Measurements from ENCODE around the gene FHAD1. TPM values are rescaled to one million over a fixed set of nuclear protein-coding genes. Genes with fewer than 3 reads are reported as not detected.

Gene FHAD1
- total and polyA plus RNA-seq, 10 of the 15 experiments (the other 5 are each of a cell fraction or from before 2014, with no cell fraction given) = 0.09 to 1.0 (median 0.32) TPM; not detected in 2

DNA sequence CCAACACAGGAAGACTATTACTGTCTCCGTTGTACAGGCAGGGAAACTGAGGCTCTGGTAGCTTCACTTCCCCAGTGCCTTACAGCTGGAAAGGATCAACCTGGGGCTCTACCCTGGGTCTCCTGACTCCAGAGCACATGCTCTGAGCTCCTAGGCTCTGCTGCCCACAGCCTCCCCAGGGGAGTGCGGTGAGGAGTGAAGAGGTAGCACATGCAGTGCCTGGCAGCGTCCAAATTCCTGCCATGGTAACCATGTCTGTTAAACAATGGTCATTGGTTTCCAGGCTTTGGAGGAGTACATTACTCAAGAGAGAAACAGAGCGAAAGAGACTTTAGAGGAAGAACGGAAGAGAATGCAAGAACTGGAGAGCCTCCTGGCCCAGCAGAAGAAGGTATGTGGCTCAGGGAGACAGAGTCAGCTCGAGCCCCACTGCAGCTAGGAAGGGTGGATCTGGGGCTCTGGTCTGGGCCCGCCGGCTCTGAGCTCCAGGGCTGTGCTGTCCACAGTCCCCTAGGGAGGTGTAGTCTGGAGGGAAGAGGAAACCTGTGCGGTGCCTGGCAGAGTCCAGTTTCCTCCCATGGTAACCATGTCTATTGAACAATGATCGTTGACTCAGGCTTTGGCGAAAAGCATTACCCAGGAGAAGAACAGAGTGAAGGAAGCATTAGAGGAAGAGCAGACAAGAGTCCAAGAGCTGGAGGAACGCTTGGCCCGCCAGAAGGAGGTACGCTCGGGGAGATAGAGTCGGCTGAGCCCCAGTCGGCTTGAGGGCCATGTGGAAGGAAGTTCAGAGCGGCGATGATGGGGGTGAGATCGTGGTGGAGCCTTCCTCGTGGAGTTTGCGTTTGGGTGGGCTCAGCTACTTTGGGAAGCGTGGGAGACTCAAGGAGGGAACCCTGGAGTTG is 98.0 kb downstream of the FHAD1 start (continued):
- no peak for TF ChIP-seq WRNIP1 (IDR thresholded peaks at IDR 0.05; ENCODE audit: borderline replicate concordance, low read depth, low read length)
- TF ChIP-seq, protein P1, sequence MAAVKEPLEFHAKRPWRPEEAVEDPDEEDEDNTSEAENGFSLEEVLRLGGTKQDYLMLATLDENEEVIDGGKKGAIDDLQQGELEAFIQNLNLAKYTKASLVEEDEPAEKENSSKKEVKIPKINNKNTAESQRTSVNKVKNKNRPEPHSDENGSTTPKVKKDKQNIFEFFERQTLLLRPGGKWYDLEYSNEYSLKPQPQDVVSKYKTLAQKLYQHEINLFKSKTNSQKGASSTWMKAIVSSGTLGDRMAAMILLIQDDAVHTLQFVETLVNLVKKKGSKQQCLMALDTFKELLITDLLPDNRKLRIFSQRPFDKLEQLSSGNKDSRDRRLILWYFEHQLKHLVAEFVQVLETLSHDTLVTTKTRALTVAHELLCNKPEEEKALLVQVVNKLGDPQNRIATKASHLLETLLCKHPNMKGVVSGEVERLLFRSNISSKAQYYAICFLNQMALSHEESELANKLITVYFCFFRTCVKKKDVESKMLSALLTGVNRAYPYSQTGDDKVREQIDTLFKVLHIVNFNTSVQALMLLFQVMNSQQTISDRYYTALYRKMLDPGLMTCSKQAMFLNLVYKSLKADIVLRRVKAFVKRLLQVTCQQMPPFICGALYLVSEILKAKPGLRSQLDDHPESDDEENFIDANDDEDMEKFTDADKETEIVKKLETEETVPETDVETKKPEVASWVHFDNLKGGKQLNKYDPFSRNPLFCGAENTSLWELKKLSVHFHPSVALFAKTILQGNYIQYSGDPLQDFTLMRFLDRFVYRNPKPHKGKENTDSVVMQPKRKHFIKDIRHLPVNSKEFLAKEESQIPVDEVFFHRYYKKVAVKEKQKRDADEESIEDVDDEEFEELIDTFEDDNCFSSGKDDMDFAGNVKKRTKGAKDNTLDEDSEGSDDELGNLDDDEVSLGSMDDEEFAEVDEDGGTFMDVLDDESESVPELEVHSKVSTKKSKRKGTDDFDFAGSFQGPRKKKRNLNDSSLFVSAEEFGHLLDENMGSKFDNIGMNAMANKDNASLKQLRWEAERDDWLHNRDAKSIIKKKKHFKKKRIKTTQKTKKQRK (IDR thresholded peaks at IDR 0.05; ENCODE audit: low read depth, low read length) = no peak

DNA sequence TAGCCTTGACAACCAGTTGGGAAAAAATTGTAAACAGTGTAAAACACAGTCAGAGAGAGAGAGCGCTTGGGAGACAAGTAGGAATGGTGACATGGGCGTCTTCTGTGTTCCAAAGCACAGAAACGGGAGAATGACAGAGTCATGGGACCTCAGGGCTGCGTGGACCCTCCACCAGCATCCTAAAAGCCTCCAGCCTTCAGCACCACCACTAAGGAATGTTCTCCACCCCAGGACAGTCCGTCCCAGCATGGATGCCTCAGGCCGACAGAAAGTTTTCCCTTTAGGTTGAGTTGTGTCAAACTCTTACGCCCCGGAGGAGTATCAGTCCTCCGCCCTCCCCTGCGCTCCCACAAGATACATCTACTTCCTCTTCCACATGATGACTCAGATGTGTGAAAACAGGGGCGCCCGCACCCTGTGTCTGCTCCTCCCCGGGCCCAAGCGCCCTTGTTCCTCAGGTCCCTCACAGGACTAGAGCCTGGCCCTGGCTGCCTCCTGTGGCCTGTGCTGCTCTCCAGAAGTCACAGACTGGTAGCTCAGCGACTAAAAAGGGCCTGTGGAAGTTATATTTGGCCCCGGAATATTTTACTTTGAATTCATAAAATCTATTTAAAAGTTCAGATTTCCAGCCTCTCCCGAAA is 98.8 kb downstream of the FHAD1 start:
- BruUV-seq (replicated peaks) = no TSS peak
- peak; percentile 38 for FAIRE-seq
- TF ChIP-seq, protein P2, sequence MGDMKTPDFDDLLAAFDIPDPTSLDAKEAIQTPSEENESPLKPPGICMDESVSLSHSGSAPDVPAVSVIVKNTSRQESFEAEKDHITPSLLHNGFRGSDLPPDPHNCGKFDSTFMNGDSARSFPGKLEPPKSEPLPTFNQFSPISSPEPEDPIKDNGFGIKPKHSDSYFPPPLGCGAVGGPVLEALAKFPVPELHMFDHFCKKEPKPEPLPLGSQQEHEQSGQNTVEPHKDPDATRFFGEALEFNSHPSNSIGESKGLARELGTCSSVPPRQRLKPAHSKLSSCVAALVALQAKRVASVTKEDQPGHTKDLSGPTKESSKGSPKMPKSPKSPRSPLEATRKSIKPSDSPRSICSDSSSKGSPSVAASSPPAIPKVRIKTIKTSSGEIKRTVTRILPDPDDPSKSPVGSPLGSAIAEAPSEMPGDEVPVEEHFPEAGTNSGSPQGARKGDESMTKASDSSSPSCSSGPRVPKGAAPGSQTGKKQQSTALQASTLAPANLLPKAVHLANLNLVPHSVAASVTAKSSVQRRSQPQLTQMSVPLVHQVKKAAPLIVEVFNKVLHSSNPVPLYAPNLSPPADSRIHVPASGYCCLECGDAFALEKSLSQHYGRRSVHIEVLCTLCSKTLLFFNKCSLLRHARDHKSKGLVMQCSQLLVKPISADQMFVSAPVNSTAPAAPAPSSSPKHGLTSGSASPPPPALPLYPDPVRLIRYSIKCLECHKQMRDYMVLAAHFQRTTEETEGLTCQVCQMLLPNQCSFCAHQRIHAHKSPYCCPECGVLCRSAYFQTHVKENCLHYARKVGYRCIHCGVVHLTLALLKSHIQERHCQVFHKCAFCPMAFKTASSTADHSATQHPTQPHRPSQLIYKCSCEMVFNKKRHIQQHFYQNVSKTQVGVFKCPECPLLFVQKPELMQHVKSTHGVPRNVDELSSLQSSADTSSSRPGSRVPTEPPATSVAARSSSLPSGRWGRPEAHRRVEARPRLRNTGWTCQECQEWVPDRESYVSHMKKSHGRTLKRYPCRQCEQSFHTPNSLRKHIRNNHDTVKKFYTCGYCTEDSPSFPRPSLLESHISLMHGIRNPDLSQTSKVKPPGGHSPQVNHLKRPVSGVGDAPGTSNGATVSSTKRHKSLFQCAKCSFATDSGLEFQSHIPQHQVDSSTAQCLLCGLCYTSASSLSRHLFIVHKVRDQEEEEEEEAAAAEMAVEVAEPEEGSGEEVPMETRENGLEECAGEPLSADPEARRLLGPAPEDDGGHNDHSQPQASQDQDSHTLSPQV (IDR thresholded peaks at IDR 0.05) = no peak
- TF ChIP-seq, protein P3, sequence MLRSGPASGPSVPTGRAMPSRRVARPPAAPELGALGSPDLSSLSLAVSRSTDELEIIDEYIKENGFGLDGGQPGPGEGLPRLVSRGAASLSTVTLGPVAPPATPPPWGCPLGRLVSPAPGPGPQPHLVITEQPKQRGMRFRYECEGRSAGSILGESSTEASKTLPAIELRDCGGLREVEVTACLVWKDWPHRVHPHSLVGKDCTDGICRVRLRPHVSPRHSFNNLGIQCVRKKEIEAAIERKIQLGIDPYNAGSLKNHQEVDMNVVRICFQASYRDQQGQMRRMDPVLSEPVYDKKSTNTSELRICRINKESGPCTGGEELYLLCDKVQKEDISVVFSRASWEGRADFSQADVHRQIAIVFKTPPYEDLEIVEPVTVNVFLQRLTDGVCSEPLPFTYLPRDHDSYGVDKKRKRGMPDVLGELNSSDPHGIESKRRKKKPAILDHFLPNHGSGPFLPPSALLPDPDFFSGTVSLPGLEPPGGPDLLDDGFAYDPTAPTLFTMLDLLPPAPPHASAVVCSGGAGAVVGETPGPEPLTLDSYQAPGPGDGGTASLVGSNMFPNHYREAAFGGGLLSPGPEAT (IDR thresholded peaks at IDR 0.05; ENCODE audit: low read depth) = no peak
- TF ChIP-seq ZSCAN29 (IDR thresholded peaks at IDR 0.05) (no peak), DPF2 (IDR thresholded peaks at IDR 0.05) (no peak; the same call in 1 of the 2 replicates), JUNB (IDR thresholded peaks at IDR 0.05) (peak; percentile 50; the same call in 1 of the 2 replicates), SPI1 (IDR thresholded peaks at IDR 0.05; ENCODE audit: borderline replicate concordance, insufficient read depth, low read depth, low read length) (peak; percentile 28; the same call in 1 of the 2 replicates), SMAD5 (IDR thresholded peaks at IDR 0.05; ENCODE audit: low read depth) (no peak), POU2F2 (IDR thresholded peaks at IDR 0.05; ENCODE audit: borderline replicate concordance, low read depth, low read length) (no peak), RB1 (IDR thresholded peaks at IDR 0.05; ENCODE audit: borderline replicate concordance) (no peak)

More for the DNA sequence above, 98.8 kb downstream of the FHAD1 start:
- Histone ChIP-seq H3K27me3 (replicated peaks in 1 of 2; ENCODE audit: control insufficient read depth in 2 of 2, insufficient read depth in 2 of 2, low read length in 1 of 2) (no peaks in the 10 kb centered on the region), H3K4me3 (no peak overlapping the region), H3K4me1 (ENCODE audit: control insufficient read depth, insufficient read depth, low read length) (peaks cover 20% of the 10 kb centered on the region), H3K9ac (ENCODE audit: control insufficient read depth, insufficient read depth, low read length) (no peak overlapping the region), H3K4me2 (ENCODE audit: control insufficient read depth, insufficient read depth) (peak overlapping the region; percentile 81), H3K79me2 (ENCODE audit: control insufficient read depth, insufficient read depth, low read length) (no peaks in the 10 kb centered on the region), H3K9me3 (replicated peaks; ENCODE audit: control insufficient read depth, insufficient read depth, low read length) (no peaks in the 10 kb centered on the region; the same call in 2 of the 3 replicates), H2AFZ (ENCODE audit: control insufficient read depth, low read depth, low read length) (peak overlapping the region; percentile 22), H4K20me1 (ENCODE audit: control insufficient read depth, insufficient read depth) (no peaks in the 10 kb centered on the region), H3K36me3 (ENCODE audit: control insufficient read depth in 2 of 2, insufficient read depth in 2 of 2, low read length in 1 of 2) (no peaks in the 10 kb centered on the region), H3K27ac (ENCODE audit: control insufficient read depth, insufficient read depth) (peak overlapping the region; percentile 28; the same call in 1 of the 2 replicates)
- WGBS (ENCODE audit: insufficient coverage, insufficient replicate concordance, low lambda C conversion rate, missing lambda C conversion rate) = 27% methylated on average over 17 of the region's 17 CpGs
- ChIA-PET CTCF (interaction anchor here (1.2 kb wide), 1 partner anchor 22 kb away, joined by 5 read pairs; no protein-coding TSS in a partner anchor), POLR2A (interaction anchor here (1.1 kb wide), 1 partner anchor 71 kb away, joined by 3 read pairs; no protein-coding TSS in a partner anchor), SMC1A (ENCODE audit: uncharacterized antibody, unreplicated experiment) (no interaction called here), RAD21 (ENCODE audit: unreplicated experiment) (interaction anchor here (1.9 kb wide), 1 partner anchor 23 kb away, joined by 5 read pairs; no protein-coding TSS in a partner anchor)
- no peak for DNase-seq (ENCODE audit: low read depth, low spot score)
- in situ Hi-C loops (cut with MboI) = no loop called here
- ATAC-seq = peak; percentile 96
- intact Hi-C loops (cut with micrococcal nuclease; ENCODE audit: unreplicated experiment) = no loop called here
